ENCODE data around the gene HSPB9.
"Not testable (repeated sequence)": the region's sequence is repeated elsewhere in the genome, so short reads cannot be mapped to it uniquely, and the experiment has no call there.

Gene HSPB9

GRCh38 chr17:42141382-42141781, 18.8 kb downstream of the HSPB9 start:
- H3K27me3 ChIP-seq (replicated peaks; ENCODE audit: control insufficient read depth, insufficient read depth, low read length), result no peaks in the 10 kb centered on the region
- no peak for TF ChIP-seq CTCF (IDR thresholded peaks at IDR 0.05; ENCODE audit: insufficient read depth, low read length, poor library complexity, severe bottlenecking)
- H3K4me3 ChIP-seq (replicated peaks; ENCODE audit: low read depth, low read length), result no peak overlapping the region
- no peak for DNase-seq (ENCODE audit: extremely low read depth, insufficient read length)
- peaks cover 13% of the 10 kb centered on the region for H3K36me3 ChIP-seq (ENCODE audit: control insufficient read depth, insufficient read depth, low read length)

- Histone ChIP-seq H3K27me3 (replicated peaks; ENCODE audit: control insufficient read depth, insufficient read depth, low read length) (no peaks in the 10 kb centered on the region), H3K4me3 (replicated peaks; ENCODE audit: low read depth, low read length) (no peak overlapping the region), H3K36me3 (ENCODE audit: control insufficient read depth, insufficient read depth, low read length) (peaks cover 13% of the 10 kb centered on the region)
- no peak for DNase-seq (ENCODE audit: extremely low read depth, insufficient read length)
- TF ChIP-seq CTCF (IDR thresholded peaks at IDR 0.05; ENCODE audit: insufficient read depth, low read length, poor library complexity, severe bottlenecking), result no peak
Observed at GRCh38 chr17:42142371-42142896, 19.8 kb downstream of the HSPB9 start.

- H3K4me3 ChIP-seq (replicated peaks; ENCODE audit: low read depth, low read length), result not testable (repeated sequence)
- H3K36me3 ChIP-seq (ENCODE audit: control insufficient read depth, insufficient read depth, low read length), result peaks cover 13% of the 10 kb centered on the region
Observed at GRCh38 chr17:42143138-42143537, 20.5 kb downstream of the HSPB9 start.

GRCh38 chr17:42146911-42147607, 24.5 kb downstream of the HSPB9 start:
- Histone ChIP-seq H3K36me3 (ENCODE audit: control insufficient read depth, insufficient read depth, low read length) (peaks cover 8% of the 10 kb centered on the region), H3K4me3 (replicated peaks; ENCODE audit: low read depth, low read length) (no peak overlapping the region), H3K27me3 (replicated peaks; ENCODE audit: control insufficient read depth, insufficient read depth, low read length) (no peaks in the 10 kb centered on the region)
- DNase-seq (ENCODE audit: extremely low read depth, insufficient read length), result no peak
- TF ChIP-seq CTCF (IDR thresholded peaks at IDR 0.05; ENCODE audit: insufficient read depth, low read length, poor library complexity, severe bottlenecking), result no peak

More at GRCh38 chr17:42143138-42143537, 20.5 kb downstream of the HSPB9 start:
- not testable (repeated sequence) for H3K27me3 ChIP-seq (replicated peaks; ENCODE audit: control insufficient read depth, insufficient read depth, low read length); DNase-seq (ENCODE audit: extremely low read depth, insufficient read length)

GRCh38 chr17:42153919-42154742, 31.5 kb downstream of the HSPB9 start:
- TF ChIP-seq CTCF (IDR thresholded peaks at IDR 0.05; ENCODE audit: insufficient read depth, low read length, poor library complexity, severe bottlenecking), result no peak
- H3K27me3 ChIP-seq (replicated peaks; ENCODE audit: control insufficient read depth, insufficient read depth, low read length), result no peaks in the 10 kb centered on the region
- peaks cover 6% of the 10 kb centered on the region for H3K36me3 ChIP-seq (ENCODE audit: control insufficient read depth, insufficient read depth, low read length)
- DNase-seq (ENCODE audit: extremely low read depth, insufficient read length), result no peak
- peak overlapping the region; percentile 100 for H3K4me3 ChIP-seq (replicated peaks; ENCODE audit: low read depth, low read length)

- peaks cover 5% of the 10 kb centered on the region for H3K36me3 ChIP-seq (ENCODE audit: control insufficient read depth, insufficient read depth, low read length)
- DNase-seq (ENCODE audit: extremely low read depth, insufficient read length), result no peak
- TF ChIP-seq CTCF (IDR thresholded peaks at IDR 0.05; ENCODE audit: insufficient read depth, low read length, poor library complexity, severe bottlenecking), result no peak
- H3K4me3 ChIP-seq (replicated peaks; ENCODE audit: low read depth, low read length), result peak overlapping the region; percentile 45
- H3K27me3 ChIP-seq (replicated peaks; ENCODE audit: control insufficient read depth, insufficient read depth, low read length), result no peaks in the 10 kb centered on the region
Observed at GRCh38 chr17:42155614-42156045, 33.0 kb downstream of the HSPB9 start.
